ENCODE results near the gene TBX18.

Gene TBX18

GRCh38 chr6:84753173-84753572 is 11.2 kb downstream of the TBX18 start:
- no peak overlapping the region for H3K27ac ChIP-seq (ENCODE audit: insufficient read depth, low read length, poor library complexity, severe bottlenecking)
- no peaks in the 10 kb centered on the region for H3K27me3 ChIP-seq (replicated peaks; ENCODE audit: control insufficient read depth, insufficient read depth, low read length, poor library complexity, severe bottlenecking)
- no peak overlapping the region for H3K4me3 ChIP-seq (ENCODE audit: insufficient read depth, low read depth, low read length, poor library complexity, severe bottlenecking)
- H3K36me3 ChIP-seq (ENCODE audit: control insufficient read depth, insufficient read depth, low read length): no peaks in the 10 kb centered on the region
- no peaks in the 10 kb centered on the region for H3K9me3 ChIP-seq (ENCODE audit: control insufficient read depth, low read length)
- no peaks in the 10 kb centered on the region for H3K4me1 ChIP-seq (ENCODE audit: control insufficient read depth, insufficient read depth, low read length, poor library complexity, severe bottlenecking)
- no peak for DNase-seq

GRCh38 chr6:84752118-84752850 is 12.1 kb downstream of the TBX18 start:
- Histone ChIP-seq H3K27me3 (replicated peaks; ENCODE audit: control insufficient read depth, insufficient read depth, low read length, poor library complexity, severe bottlenecking) (no peaks in the 10 kb centered on the region), H3K4me3 (ENCODE audit: insufficient read depth, low read depth, low read length, poor library complexity, severe bottlenecking) (no peak overlapping the region), H3K27ac (ENCODE audit: insufficient read depth, low read length, poor library complexity, severe bottlenecking) (no peak overlapping the region), H3K9me3 (ENCODE audit: control insufficient read depth, low read length) (no peaks in the 10 kb centered on the region), H3K4me1 (ENCODE audit: control insufficient read depth, insufficient read depth, low read length, poor library complexity, severe bottlenecking) (no peaks in the 10 kb centered on the region), H3K36me3 (ENCODE audit: control insufficient read depth, insufficient read depth, low read length) (no peaks in the 10 kb centered on the region)
- DNase-seq: no peak

GRCh38 chr6:84749181-84749580 is 15.2 kb downstream of the TBX18 start:
- no peaks in the 10 kb centered on the region for H3K36me3 ChIP-seq (ENCODE audit: control insufficient read depth, insufficient read depth, low read length)
- no peaks in the 10 kb centered on the region for H3K27me3 ChIP-seq (replicated peaks; ENCODE audit: control insufficient read depth, insufficient read depth, low read length, poor library complexity, severe bottlenecking)
- no peak for DNase-seq

GRCh38 chr6:84748376-84748775 is 16.0 kb downstream of the TBX18 start:
- H3K4me3 ChIP-seq (ENCODE audit: insufficient read depth, low read depth, low read length, poor library complexity, severe bottlenecking): no peak overlapping the region
- DNase-seq: no peak
- no peak overlapping the region for H3K27ac ChIP-seq (ENCODE audit: insufficient read depth, low read length, poor library complexity, severe bottlenecking)
- no peaks in the 10 kb centered on the region for H3K36me3 ChIP-seq (ENCODE audit: control insufficient read depth, insufficient read depth, low read length)
- H3K9me3 ChIP-seq (ENCODE audit: control insufficient read depth, low read length): no peaks in the 10 kb centered on the region
- H3K4me1 ChIP-seq (ENCODE audit: control insufficient read depth, insufficient read depth, low read length, poor library complexity, severe bottlenecking): no peaks in the 10 kb centered on the region
- H3K27me3 ChIP-seq (replicated peaks; ENCODE audit: control insufficient read depth, insufficient read depth, low read length, poor library complexity, severe bottlenecking): no peaks in the 10 kb centered on the region

More at GRCh38 chr6:84749181-84749580, 15.2 kb downstream of the TBX18 start:
- H3K4me3 ChIP-seq (ENCODE audit: insufficient read depth, low read depth, low read length, poor library complexity, severe bottlenecking): no peak overlapping the region
- no peak overlapping the region for H3K27ac ChIP-seq (ENCODE audit: insufficient read depth, low read length, poor library complexity, severe bottlenecking)
- no peaks in the 10 kb centered on the region for H3K9me3 ChIP-seq (ENCODE audit: control insufficient read depth, low read length)
- no peaks in the 10 kb centered on the region for H3K4me1 ChIP-seq (ENCODE audit: control insufficient read depth, insufficient read depth, low read length, poor library complexity, severe bottlenecking)

GRCh38 chr6:84743616-84744015 is 20.8 kb downstream of the TBX18 start:
- Histone ChIP-seq H3K27ac (ENCODE audit: insufficient read depth, low read length, poor library complexity, severe bottlenecking) (no peak overlapping the region), H3K36me3 (ENCODE audit: control insufficient read depth, insufficient read depth, low read length) (no peaks in the 10 kb centered on the region), H3K4me1 (ENCODE audit: control insufficient read depth, insufficient read depth, low read length, poor library complexity, severe bottlenecking) (no peaks in the 10 kb centered on the region), H3K9me3 (ENCODE audit: control insufficient read depth, low read length) (no peaks in the 10 kb centered on the region), H3K4me3 (ENCODE audit: insufficient read depth, low read depth, low read length, poor library complexity, severe bottlenecking) (no peak overlapping the region), H3K27me3 (replicated peaks; ENCODE audit: control insufficient read depth, insufficient read depth, low read length, poor library complexity, severe bottlenecking) (no peaks in the 10 kb centered on the region)
- DNase-seq: no peak

GRCh38 chr6:84740385-84740784 is 24.0 kb downstream of the TBX18 start:
- DNase-seq: no peak
- H3K4me1 ChIP-seq (ENCODE audit: control insufficient read depth, insufficient read depth, low read length, poor library complexity, severe bottlenecking): no peaks in the 10 kb centered on the region
- no peak overlapping the region for H3K4me3 ChIP-seq (ENCODE audit: insufficient read depth, low read depth, low read length, poor library complexity, severe bottlenecking)
- no peaks in the 10 kb centered on the region for H3K36me3 ChIP-seq (ENCODE audit: control insufficient read depth, insufficient read depth, low read length)
- no peaks in the 10 kb centered on the region for H3K9me3 ChIP-seq (ENCODE audit: control insufficient read depth, low read length)
- no peaks in the 10 kb centered on the region for H3K27me3 ChIP-seq (replicated peaks; ENCODE audit: control insufficient read depth, insufficient read depth, low read length, poor library complexity, severe bottlenecking)
- no peak overlapping the region for H3K27ac ChIP-seq (ENCODE audit: insufficient read depth, low read length, poor library complexity, severe bottlenecking)

- Histone ChIP-seq H3K4me3 (ENCODE audit: insufficient read depth, low read depth, low read length, poor library complexity, severe bottlenecking) (no peak overlapping the region), H3K36me3 (ENCODE audit: control insufficient read depth, insufficient read depth, low read length) (no peaks in the 10 kb centered on the region), H3K4me1 (ENCODE audit: control insufficient read depth, insufficient read depth, low read length, poor library complexity, severe bottlenecking) (no peaks in the 10 kb centered on the region), H3K27me3 (replicated peaks; ENCODE audit: control insufficient read depth, insufficient read depth, low read length, poor library complexity, severe bottlenecking) (no peaks in the 10 kb centered on the region), H3K9me3 (ENCODE audit: control insufficient read depth, low read length) (no peaks in the 10 kb centered on the region), H3K27ac (ENCODE audit: insufficient read depth, low read length, poor library complexity, severe bottlenecking) (no peak overlapping the region)
- no peak for DNase-seq
These were observed 24.6 kb downstream of the TBX18 start for GRCh38 chr6:84739866-84740208.

- Histone ChIP-seq H3K27ac (ENCODE audit: insufficient read depth, low read length, poor library complexity, severe bottlenecking) (no peak overlapping the region), H3K4me3 (ENCODE audit: insufficient read depth, low read depth, low read length, poor library complexity, severe bottlenecking) (no peak overlapping the region), H3K36me3 (ENCODE audit: control insufficient read depth, insufficient read depth, low read length) (no peaks in the 10 kb centered on the region)
These were observed 25.2 kb downstream of the TBX18 start for GRCh38 chr6:84738996-84739865.

GRCh38 chr6:84733889-84734288 is 30.5 kb downstream of the TBX18 start:
- H3K36me3 ChIP-seq (ENCODE audit: control insufficient read depth, insufficient read depth, low read length): no peaks in the 10 kb centered on the region

More at GRCh38 chr6:84738996-84739865, 25.2 kb downstream of the TBX18 start:
- no peaks in the 10 kb centered on the region for H3K9me3 ChIP-seq (ENCODE audit: control insufficient read depth, low read length)
- no peaks in the 10 kb centered on the region for H3K27me3 ChIP-seq (replicated peaks; ENCODE audit: control insufficient read depth, insufficient read depth, low read length, poor library complexity, severe bottlenecking)
- no peak for DNase-seq
- no peaks in the 10 kb centered on the region for H3K4me1 ChIP-seq (ENCODE audit: control insufficient read depth, insufficient read depth, low read length, poor library complexity, severe bottlenecking)

GRCh38 chr6:84731901-84732300 is 32.5 kb downstream of the TBX18 start:
- H3K9me3 ChIP-seq (ENCODE audit: control insufficient read depth, low read length): no peaks in the 10 kb centered on the region
- DNase-seq: no peak
- H3K4me1 ChIP-seq (ENCODE audit: control insufficient read depth, insufficient read depth, low read length, poor library complexity, severe bottlenecking): no peaks in the 10 kb centered on the region
- no peak overlapping the region for H3K27ac ChIP-seq (ENCODE audit: insufficient read depth, low read length, poor library complexity, severe bottlenecking)
- no peak overlapping the region for H3K4me3 ChIP-seq (ENCODE audit: insufficient read depth, low read depth, low read length, poor library complexity, severe bottlenecking)
- no peaks in the 10 kb centered on the region for H3K27me3 ChIP-seq (replicated peaks; ENCODE audit: control insufficient read depth, insufficient read depth, low read length, poor library complexity, severe bottlenecking)
- H3K36me3 ChIP-seq (ENCODE audit: control insufficient read depth, insufficient read depth, low read length): no peaks in the 10 kb centered on the region

More at GRCh38 chr6:84733889-84734288, 30.5 kb downstream of the TBX18 start:
- DNase-seq: no peak
- H3K4me3 ChIP-seq (ENCODE audit: insufficient read depth, low read depth, low read length, poor library complexity, severe bottlenecking): no peak overlapping the region
- H3K27ac ChIP-seq (ENCODE audit: insufficient read depth, low read length, poor library complexity, severe bottlenecking): no peak overlapping the region
- no peaks in the 10 kb centered on the region for H3K9me3 ChIP-seq (ENCODE audit: control insufficient read depth, low read length)
- no peaks in the 10 kb centered on the region for H3K4me1 ChIP-seq (ENCODE audit: control insufficient read depth, insufficient read depth, low read length, poor library complexity, severe bottlenecking)
- H3K27me3 ChIP-seq (replicated peaks; ENCODE audit: control insufficient read depth, insufficient read depth, low read length, poor library complexity, severe bottlenecking): no peaks in the 10 kb centered on the region

All from effector memory CD4-positive, alpha-beta T cell (primary cell).